GM23338 (cell line): ENCODE measurements around the gene CSKMT. TPM values are rescaled to one million over a fixed set of nuclear protein-coding genes. Genes with fewer than 3 reads are reported as not detected.

Source experiments
- ATAC-seq: fragments of 200-7000 bp; cut with Tn5 transposase; 3 replicates; pipeline ENCODE4 v1.9.1; 2020
- DNase-seq: peaks from one replicate; pipeline ENCODE4 v3.0.0-alpha.2; 2015; ENCODE audit warnings: low spot score
- H2AFZ ChIP-seq: fragments of 200-600 bp; sonication (generic); 2 replicates; pipeline ENCODE4 v1.8.0; 2016; ENCODE audit warnings: antibody characterized with exemption, mild to moderate bottlenecking, moderate library complexity
- H3F3A ChIP-seq: fragments of 200-600 bp; sonication (generic); replicated peaks from 2 replicates; pipeline ENCODE4 v1.8.0; 2017; ENCODE audit warnings: antibody characterized with exemption, mixed run types, low read depth
- H3K27ac ChIP-seq: fragments of 200-600 bp; sonication (generic); 2 replicates; pipeline ENCODE4 v1.6.1; 2016; ENCODE audit warnings: low read depth
- H3K27me3 ChIP-seq: fragments of 200-600 bp; sonication (generic); 2 replicates; pipeline ENCODE4 v1.8.0; 2016; ENCODE audit warnings: mild to moderate bottlenecking, mixed run types, moderate library complexity; ENCODE audit not compliant: insufficient read depth
- H3K36me3 ChIP-seq: fragments of 200-600 bp; sonication (generic); 2 replicates; pipeline ENCODE4 v1.8.0; 2016; ENCODE audit warnings: mild to moderate bottlenecking; ENCODE audit not compliant: insufficient read depth
- H3K4me1 ChIP-seq: fragments of 200-600 bp; sonication (generic); 2 replicates; pipeline ENCODE4 v1.8.0; 2016; ENCODE audit warnings: mild to moderate bottlenecking, moderate library complexity; ENCODE audit not compliant: insufficient read depth
- H3K4me2 ChIP-seq: fragments of 200-600 bp; sonication (generic); 2 replicates; pipeline ENCODE4 v1.7.1; 2017; ENCODE audit warnings: mixed run types
- H3K4me3 ChIP-seq: fragments of 200-600 bp; sonication (generic); 2 replicates; pipeline ENCODE4 v1.6.1; 2016; ENCODE audit warnings: mixed run types
- H3K79me2 ChIP-seq: fragments of 200-600 bp; sonication (generic); replicated peaks from 2 replicates; pipeline ENCODE4 v1.8.0; 2017; ENCODE audit warnings: mild to moderate bottlenecking; ENCODE audit not compliant: insufficient read depth
- H3K9me2 ChIP-seq: fragments of 200-600 bp; sonication (generic); 2 replicates; pipeline ENCODE4 v1.8.0; 2017; ENCODE audit not compliant: insufficient read depth
- H4K20me1 ChIP-seq: fragments of 200-600 bp; sonication (generic); replicated peaks from 2 replicates; pipeline ENCODE4 v1.8.0; 2017; ENCODE audit warnings: mild to moderate bottlenecking; ENCODE audit not compliant: insufficient read depth
- H3K27ac Mint-ChIP-seq: 2 replicates; pipeline ENCODE4 v1.8.0; 2020; ENCODE audit warnings: inconsistent platforms, mild to moderate bottlenecking, moderate library complexity, mixed read lengths
- H3K27me3 Mint-ChIP-seq: 3 replicates; pipeline ENCODE4 v1.8.0; 2022; ENCODE audit warnings: low read depth, mild to moderate bottlenecking, moderate library complexity, mixed read lengths, inconsistent platforms; ENCODE audit not compliant: insufficient read depth, poor library complexity
- H3K36me3 Mint-ChIP-seq: 3 replicates; pipeline ENCODE4 v1.8.0; 2021; ENCODE audit warnings: low read depth, mild to moderate bottlenecking, inconsistent platforms, moderate library complexity, mixed read lengths
- H3K4me1 Mint-ChIP-seq: 3 replicates; pipeline ENCODE4 v1.8.0; 2020; ENCODE audit warnings: mild to moderate bottlenecking, inconsistent platforms, mixed read lengths
- H3K4me3 Mint-ChIP-seq: 3 replicates; pipeline ENCODE4 v1.8.0; 2021; ENCODE audit warnings: moderate library complexity, mild to moderate bottlenecking, inconsistent platforms, mixed read lengths
- H3K9me3 Mint-ChIP-seq: 3 replicates; pipeline ENCODE4 v1.8.0; 2020; ENCODE audit warnings: moderate library complexity, mild to moderate bottlenecking, inconsistent platforms, mixed read lengths
- CREB1 ChIP-seq: fragments of 250-450 bp; sonication (Bioruptor Pico); IDR thresholded peaks from 2 replicates; pipeline ENCODE4 v1.5.0; 2020; ENCODE audit warnings: low read depth, mild to moderate bottlenecking, moderate library complexity
- CTCF ChIP-seq, 2 experiments: fragments of 200-600 bp in 1 of 2; sonication (generic) in 1 of 2; conservative IDR thresholded peaks; 2 replicates each; pipeline versions ENCODE4 v1.5.1 to v1.6.1; 2016 to 2017; ENCODE audit warnings: antibody characterized with exemption in 2 of 2, low read depth in 2 of 2, mild to moderate bottlenecking in 2 of 2, moderate library complexity in 1 of 2
- EZH2 ChIP-seq: fragments of 200-600 bp; sonication (generic); IDR thresholded peaks from one replicate; pipeline ENCODE4 v1.8.0; 2017; ENCODE audit warnings: antibody characterized with exemption, mild to moderate bottlenecking, low read depth; ENCODE audit not compliant: unreplicated experiment
- EZH2phosphoT487 ChIP-seq: fragments of 200-600 bp; sonication (generic); IDR thresholded peaks from one replicate; pipeline ENCODE4 v1.8.1; 2018; ENCODE audit warnings: antibody characterized with exemption; ENCODE audit not compliant: unreplicated experiment
- JUNB ChIP-seq: IDR thresholded peaks from one replicate; pipeline ENCODE4 v1.6.1; 2016; ENCODE audit warnings: antibody characterized with exemption; ENCODE audit not compliant: unreplicated experiment
- NANOG ChIP-seq: IDR thresholded peaks from 2 replicates; pipeline ENCODE4 v1.6.1; 2016; ENCODE audit warnings: antibody characterized with exemption, borderline replicate concordance
- POLR2AphosphoS5 ChIP-seq: IDR thresholded peaks from 2 replicates; pipeline ENCODE4 v1.6.1; 2016; ENCODE audit warnings: antibody characterized with exemption, low read depth
- REST ChIP-seq: IDR thresholded peaks from one replicate; pipeline ENCODE4 v1.6.1; 2018; ENCODE audit warnings: antibody characterized with exemption; ENCODE audit not compliant: unreplicated experiment
- STAT1 ChIP-seq: IDR thresholded peaks from one replicate; pipeline ENCODE4 v1.6.1; 2016; ENCODE audit warnings: antibody characterized with exemption; ENCODE audit not compliant: unreplicated experiment
- ZNF114 ChIP-seq: fragments of 250-450 bp; sonication (Bioruptor Pico); IDR thresholded peaks from 2 replicates; pipeline ENCODE4 v1.5.0; 2020; ENCODE audit warnings: mild to moderate bottlenecking, moderate library complexity
- ZNF331 ChIP-seq: fragments of 250-450 bp; sonication (Bioruptor Pico); IDR thresholded peaks from 2 replicates; pipeline ENCODE4 v1.5.0; 2020; ENCODE audit warnings: low read depth, mild to moderate bottlenecking, moderate library complexity
- ZNF462 ChIP-seq: fragments of 250-450 bp; sonication (Bioruptor Pico); IDR thresholded peaks from 2 replicates; pipeline ENCODE4 v1.5.0; 2020; ENCODE audit warnings: mild to moderate bottlenecking, moderate library complexity
- polyA plus RNA-seq: library from polyadenylated mRNA; unstranded; fragments of >200 nt; fragmentation: Nextera tagmentation; extraction: Ambion mirVana; gene quantifications from 2 replicates; pipeline ENCODE4 v1.2.1, GENCODE V29; 2016
- total RNA-seq: library from RNA; depleted of rRNA; stranded (reverse); fragments of >200 nt; shearing (Covaris generic); gene quantifications from 2 replicates; pipeline ENCODE4 v1.2.3, GENCODE V29; 2014
- TF ChIP-seq, protein P1 (sequence below): IDR thresholded peaks from 2 replicates; pipeline ENCODE4 v1.6.1; 2016; ENCODE audit warnings: antibody characterized with exemption

CSKMT gene
- total and polyA plus RNA-seq, 2 experiments from 2014 or later, result 8.0 to 25.6 TPM

DNA sequence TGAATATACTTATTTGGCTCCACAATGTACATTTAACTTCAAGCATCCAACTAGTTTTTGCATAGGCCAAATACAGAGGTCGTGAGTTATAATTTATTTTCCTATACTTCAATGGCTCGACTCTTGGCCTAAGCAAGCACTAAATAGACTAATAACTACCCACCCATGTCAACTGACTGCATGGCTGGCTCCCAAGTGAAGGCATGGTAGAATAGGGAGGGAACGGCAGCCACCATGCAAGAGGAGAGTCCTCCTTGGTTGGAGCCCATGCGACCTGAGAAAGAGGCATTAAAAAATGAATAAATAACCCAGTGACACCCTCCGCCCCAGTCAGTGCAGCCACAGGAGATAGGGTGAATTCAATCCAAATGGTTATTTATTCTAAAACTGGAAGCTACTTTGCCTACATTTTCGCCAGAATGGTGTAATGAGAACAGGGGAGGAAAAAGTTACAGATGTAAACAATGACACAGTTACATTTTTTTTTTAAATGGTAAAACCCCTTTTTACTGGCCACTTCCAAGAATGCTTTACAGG, 47.2 kb downstream of the CSKMT start (continued):
- no peak for TF ChIP-seq ZNF462
- TF ChIP-seq ZNF114 (CRISPR knock-in tag), result no peak
- TF ChIP-seq NANOG, result no peak

DNA sequence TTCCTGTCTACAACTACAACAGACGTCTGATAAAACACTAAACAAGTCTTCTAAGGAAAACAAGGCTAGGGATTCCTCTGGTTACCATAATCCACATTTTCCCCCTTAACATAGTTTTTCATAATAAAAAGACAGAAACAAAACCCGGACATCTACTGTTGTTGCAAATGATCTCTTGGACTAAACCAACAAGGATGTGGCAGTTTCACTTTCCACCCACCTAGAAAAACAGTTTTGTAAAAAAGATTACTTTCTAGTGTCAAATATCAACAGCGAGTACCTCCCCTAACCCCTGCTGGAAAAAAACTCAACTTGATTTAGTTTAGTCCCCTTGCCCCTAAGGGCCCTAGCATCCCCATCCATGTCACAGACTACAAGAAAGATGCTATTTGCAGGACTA, 47.7 kb downstream of the CSKMT start:
- no peaks in the 10 kb centered on the region for H3K27me3 ChIP-seq
- ATAC-seq, result no peak
- Mint-ChIP-seq H3K27me3 (peaks cover 15% of the 10 kb centered on the region), H3K9me3 (no peaks in the 10 kb centered on the region), H3K36me3 (peaks cover 76% of the 10 kb centered on the region), H3K27ac (peak overlapping the region; percentile 90), H3K4me3 (no peak overlapping the region), H3K4me1 (peaks cover 64% of the 10 kb centered on the region)
- no peaks in the 10 kb centered on the region for H3K9me2 ChIP-seq
- H3F3A ChIP-seq, result peaks cover 64% of the 10 kb centered on the region
- DNase-seq, result no peak
- H3K36me3 ChIP-seq, result peaks cover 61% of the 10 kb centered on the region
- no peak overlapping the region for H3K4me2 ChIP-seq
- peaks cover 12% of the 10 kb centered on the region for H4K20me1 ChIP-seq
- H3K27ac ChIP-seq, result peak overlapping the region; percentile 70; the same call in 1 of the 2 replicates
- H3K4me3 ChIP-seq, result no peak overlapping the region
- no peak overlapping the region for H2AFZ ChIP-seq
- H3K4me1 ChIP-seq, result peaks cover 24% of the 10 kb centered on the region
- peaks cover 16% of the 10 kb centered on the region for H3K79me2 ChIP-seq
- no peak for TF ChIP-seq CTCF (conservative IDR thresholded peaks at IDR 0.05; ENCODE audit: low read depth in 2 of 2)
- no peak for TF ChIP-seq EZH2
- no peak for TF ChIP-seq ZNF331 (CRISPR knock-in tag)
- TF ChIP-seq, protein P1, sequence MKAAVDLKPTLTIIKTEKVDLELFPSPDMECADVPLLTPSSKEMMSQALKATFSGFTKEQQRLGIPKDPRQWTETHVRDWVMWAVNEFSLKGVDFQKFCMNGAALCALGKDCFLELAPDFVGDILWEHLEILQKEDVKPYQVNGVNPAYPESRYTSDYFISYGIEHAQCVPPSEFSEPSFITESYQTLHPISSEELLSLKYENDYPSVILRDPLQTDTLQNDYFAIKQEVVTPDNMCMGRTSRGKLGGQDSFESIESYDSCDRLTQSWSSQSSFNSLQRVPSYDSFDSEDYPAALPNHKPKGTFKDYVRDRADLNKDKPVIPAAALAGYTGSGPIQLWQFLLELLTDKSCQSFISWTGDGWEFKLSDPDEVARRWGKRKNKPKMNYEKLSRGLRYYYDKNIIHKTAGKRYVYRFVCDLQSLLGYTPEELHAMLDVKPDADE, result no peak
- TF ChIP-seq REST, result no peak
- no peak for TF ChIP-seq ZNF114 (CRISPR knock-in tag)
- no peak for TF ChIP-seq CREB1 (CRISPR knock-in tag)
- TF ChIP-seq STAT1, result no peak
- no peak for TF ChIP-seq EZH2phosphoT487
- TF ChIP-seq JUNB, result no peak
- no peak for TF ChIP-seq POLR2AphosphoS5
